ENCODE data around the gene ICAM2.

Gene ICAM2

DNA sequence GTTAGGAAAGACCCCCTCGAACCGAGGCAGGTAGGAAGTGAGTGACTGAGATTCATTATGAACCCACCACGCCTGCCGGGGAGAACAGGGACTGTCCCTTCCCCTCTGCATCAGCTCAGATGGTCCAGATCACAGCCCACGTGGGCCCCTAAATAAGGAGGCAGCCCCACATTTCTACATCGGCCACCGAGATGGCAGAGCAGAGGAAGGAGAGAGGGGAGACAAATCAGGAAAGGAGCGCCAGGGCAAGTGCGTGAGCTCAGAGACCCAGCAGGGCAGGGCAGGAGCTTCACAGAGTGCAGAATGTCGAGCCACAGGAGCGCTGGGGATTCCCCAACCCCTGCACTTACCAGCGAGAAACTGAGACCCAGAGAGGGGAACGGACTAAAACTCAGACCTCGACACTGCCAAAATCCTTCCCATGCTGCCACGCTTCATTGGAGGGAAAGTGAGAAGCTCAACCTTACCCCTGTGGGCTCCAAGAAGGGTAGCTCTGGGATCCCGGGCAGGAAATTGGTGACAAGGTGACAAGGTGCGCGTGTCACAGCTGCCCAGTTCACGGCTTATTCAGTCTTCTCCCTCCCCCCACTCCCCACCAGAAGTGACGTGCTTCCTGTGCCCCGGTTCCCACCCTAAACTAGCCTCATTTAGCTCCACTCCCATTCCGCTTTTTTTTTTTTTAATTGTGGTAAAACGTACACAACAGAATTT, at the start of gene ICAM2:
TSS of gene ICAM2 (minus strand) at position 578 of the 711 bp plus-strand sequence. CDS start 13,942 bp downstream, outside the sequence.
- DNase-seq: no peak

DNA sequence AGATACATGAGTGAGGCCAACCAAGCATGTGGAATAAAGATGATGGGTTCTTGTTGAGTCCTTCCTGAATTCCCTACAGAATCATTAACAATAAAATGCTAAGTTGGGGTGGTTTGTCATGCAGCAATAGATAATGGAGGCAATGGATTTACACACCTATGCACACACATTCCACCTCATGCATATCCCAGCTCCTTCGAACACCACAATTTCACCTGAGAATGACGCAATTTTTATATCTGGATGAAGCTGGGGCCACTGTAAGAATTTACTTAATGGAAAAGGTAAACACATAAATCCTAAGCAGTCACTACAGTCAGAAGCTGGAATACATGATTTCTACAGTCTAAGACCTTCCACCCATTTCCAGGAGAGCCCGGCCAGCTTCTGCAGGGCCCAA, 49.8 kb upstream of the ICAM2 start:
- DNase-seq: no peak

DNA sequence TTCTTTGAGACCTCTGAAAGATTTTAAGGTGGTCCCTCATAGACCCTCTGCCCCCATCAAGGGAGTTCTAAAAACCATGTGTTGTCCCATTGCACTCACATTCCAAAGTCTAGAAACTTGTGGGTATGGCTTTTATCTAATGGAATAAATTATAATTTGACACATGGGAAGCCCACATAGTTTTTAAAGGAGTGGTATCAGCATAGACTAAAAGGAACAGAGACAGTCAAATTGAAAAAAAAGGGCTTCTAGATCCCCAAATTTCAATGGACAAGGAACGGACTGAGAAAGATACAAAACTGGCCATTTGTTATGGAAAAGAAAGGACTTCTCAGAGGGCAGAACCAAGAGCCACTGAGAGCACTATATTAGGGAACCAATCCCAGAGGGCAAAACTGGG, 48.7 kb upstream of the ICAM2 start:
- DNase-seq: no peak

DNA sequence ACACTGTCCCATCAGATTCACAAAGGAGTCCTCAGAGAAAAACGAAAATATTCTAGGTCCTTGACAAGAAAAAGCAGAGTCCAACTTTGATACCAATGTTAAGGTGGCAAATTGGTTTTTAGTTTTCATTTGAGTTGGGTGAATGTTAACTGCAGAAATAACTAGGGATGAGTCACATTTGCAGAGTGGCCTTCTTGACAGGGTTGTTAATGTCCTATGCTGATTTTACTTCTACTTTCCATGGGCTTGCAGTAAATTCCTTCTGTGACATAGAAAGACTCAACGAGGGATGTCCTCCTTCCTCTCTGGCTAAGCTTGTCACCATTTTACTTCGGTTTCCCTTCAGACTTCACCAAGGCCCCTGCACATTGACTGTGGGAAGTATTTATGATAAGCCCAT, 47.2 kb upstream of the ICAM2 start:
- no peak for DNase-seq

DNA sequence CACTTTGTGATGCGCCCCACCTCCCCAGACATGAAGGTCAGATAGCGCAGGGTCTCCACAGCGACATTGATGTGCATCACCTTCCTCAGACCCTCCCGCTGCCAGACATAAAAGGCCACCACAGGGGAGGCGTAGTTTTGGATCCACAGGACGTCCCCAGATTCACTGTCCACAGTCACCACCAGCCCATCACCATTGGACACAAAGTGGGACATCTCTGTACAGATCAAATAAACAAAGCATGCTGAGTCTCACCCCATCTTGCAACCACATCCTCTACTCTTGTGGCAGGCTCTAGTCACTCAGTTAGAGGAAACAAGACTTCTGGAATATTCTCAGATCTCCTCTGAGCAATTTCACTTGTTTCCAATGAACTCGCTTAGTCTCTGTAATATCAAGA, 46.3 kb upstream of the ICAM2 start:
- DNase-seq: no peak

DNA sequence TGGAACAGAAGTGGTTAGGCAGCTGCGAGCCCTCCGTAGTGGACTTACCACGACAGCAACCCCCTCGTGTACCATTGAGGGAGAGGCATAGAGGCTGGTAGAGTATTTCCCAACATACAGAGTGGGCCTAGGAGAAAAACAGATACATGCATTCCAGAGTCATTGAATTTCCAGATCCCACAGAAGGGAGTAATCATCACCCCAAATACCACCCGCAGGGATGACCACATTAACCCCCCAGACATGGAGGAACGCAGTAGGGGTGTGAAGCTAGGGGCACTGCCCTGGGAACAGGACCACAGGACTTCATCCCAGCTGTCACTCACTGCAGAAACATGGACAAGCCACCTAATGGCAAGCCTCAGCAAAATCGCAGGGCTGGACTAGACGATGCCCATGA, 44.7 kb upstream of the ICAM2 start:
- DNase-seq: no peak

DNA sequence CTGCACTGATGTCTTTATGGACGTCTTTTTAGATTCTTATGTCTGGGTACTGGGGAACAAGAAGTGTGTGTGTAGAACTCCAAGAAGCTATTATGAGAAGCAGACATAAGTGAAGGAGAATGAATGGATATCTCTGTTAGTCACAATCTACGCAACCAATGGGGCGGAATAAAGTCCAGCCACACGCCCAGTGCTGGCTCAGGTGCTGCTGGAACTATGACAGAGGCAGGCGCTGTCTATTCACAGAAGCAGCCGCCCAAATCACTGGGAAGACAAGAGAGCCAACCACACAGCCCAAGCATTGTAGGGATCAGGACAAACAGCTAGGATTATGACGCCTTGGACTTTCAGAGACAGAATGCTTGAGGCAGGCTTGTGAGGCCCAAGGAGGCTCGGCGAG, 43.9 kb upstream of the ICAM2 start:
- DNase-seq: no peak

DNA sequence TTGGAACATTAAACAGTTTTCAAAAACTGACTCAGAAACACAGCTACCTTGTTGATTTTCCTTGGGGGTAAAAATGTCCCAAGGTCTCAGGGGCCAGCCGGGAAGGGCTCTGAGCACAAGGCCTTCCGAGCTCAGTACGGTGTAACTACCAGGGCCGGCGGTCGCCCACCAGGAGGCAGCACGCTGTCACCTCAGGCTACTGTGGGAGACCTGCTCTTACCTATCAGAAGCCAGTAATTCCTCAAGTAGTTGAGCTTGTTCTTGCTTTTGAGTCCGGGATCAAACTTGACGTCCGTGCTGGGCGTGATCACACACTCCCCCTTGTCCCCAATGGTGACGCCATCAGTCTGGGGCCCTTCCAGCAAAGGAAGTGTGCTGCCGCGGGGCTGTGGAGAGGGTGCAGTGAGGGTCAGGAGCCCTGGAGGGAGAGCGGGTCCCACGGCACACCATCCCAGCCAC, 43.4 kb upstream of the ICAM2 start:
- DNase-seq: no peak

DNA sequence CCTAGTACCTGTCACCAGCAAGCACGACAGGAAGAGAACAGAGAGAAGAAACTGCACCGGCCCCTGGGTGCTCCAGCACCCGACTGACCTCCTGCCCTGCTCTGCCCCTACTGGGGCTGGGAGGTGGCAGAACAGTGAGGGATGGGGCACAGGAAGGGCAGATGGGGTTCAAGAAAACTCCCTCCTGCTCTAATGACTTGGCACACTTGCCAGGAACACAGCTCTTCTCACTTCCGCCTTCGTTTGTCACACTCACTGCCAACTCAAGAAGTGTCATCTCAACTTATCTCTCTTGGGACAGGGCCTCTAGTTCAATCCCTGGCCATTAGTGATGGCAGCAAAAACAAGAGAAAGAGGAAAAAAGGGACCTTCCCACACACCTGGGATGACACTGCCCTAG, 42.7 kb upstream of the ICAM2 start:
- DNase-seq: no peak

DNA sequence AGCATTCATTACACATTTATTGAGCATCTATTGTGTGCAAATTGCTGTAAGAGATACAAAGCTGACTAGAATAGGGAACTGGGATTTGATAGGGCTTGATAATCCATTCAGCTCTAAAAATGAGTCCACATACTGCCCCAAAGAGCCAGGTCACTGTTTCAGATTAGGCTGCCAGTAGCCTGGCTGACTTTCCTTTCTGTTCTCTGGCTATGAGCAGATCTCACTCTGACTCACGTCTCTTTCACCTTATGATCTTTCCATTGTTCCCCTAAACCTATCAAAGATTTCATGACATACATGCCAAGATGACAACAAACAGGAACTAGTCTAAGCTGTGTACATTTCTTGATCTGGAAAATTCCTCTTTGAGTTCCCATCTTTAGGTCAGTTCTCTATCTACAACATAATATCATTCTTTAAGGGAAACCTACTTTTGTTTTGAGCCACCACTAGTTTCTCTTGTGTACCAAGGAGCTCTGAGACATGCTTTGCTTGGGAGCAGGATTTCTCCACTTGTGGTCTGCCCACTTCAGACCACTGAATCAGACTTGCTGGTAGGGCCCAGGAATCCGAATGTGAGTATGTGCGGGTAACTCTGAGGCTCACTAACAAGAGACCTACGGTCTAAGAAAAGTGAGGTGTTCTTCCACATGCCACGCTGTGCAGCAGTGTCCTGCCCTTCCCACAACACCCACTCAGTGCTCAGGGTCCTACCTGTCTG, 40.9 kb upstream of the ICAM2 start:
- DNase-seq: no peak

DNA sequence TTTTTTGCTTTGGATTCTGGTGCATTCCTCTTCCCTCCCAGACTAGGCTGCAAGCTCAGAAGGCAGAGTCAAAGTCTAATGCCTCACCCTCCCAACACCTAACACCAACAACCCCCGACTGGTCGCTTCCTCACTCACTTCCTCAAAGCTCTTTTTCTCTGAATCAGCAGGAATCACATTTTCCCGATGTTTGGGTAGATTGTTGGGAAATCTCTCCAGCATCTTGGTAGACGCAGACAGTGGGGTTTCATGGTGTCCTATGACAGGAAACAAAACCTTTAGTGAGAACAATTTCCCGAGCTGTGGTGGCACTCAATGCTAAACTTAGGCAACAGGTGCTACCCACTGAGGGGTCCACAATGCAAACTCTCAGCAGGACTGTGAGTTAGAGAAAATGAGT, 39.9 kb upstream of the ICAM2 start:
- DNase-seq: no peak

DNA sequence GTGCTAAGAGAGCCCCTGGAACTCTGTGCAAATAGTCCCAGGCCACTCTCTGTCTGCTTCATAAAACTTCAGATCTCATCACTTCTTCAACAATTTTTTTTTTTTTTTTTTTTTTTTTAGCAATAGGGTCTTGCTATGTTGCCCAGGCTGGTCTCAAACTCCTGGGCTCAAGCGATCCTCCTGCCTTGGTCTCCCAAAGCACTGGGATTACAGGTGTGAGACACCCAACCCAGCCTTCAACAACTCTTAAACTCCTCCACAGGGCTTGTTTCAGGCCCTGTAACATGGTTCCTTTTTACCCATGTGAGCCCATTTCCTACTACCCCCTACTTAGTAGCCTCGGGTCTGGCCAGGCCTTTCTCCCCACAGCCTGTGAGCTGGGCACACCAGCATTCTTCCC, 39.3 kb upstream of the ICAM2 start:
- DNase-seq: no peak

DNA sequence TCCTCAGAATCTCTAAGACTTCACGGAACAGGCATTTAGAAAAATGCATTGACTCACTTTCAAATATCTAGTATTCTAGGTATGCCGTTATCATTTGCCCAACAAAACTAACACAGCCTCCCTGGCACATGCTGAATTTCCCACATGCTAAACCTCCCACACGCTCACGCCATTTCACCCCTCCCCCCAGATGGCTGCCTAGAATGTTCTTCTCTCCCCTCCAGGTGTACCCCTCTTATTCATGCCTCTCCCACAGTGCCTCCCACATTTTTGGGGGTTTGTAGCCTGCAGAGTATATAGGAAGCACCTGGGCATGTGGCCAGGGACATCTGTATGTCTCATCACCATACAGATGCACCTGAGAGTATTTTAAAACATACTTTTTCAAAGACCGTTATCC, 38.2 kb upstream of the ICAM2 start:
- DNase-seq: no peak

DNA sequence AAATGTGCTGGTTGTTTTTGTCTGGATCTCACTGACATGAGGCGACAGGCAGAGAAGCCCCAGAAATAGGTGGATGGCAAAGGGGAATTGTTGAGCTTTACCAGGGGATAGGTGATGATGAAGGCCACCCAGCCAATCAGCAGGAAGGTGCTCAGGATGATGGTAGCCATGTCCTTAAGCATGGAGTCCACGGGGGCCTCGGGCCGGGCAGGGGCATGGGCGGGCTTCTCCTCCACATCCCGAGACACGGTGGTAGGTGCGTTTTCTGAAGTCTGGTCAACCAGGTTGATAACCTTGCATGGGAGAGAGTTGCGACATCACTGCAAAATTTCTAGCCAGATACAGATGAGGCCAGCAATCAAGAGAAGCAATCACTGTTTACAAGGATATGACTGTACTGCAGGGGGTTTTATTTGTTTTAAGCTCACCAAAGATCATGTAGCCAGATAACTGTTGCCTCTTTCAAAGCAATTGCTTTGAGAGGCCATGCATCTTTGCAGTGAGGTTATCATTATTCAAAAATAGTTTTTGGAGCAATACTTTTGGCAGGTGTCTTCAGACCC, 37.3 kb upstream of the ICAM2 start:
- no peak for DNase-seq

DNA sequence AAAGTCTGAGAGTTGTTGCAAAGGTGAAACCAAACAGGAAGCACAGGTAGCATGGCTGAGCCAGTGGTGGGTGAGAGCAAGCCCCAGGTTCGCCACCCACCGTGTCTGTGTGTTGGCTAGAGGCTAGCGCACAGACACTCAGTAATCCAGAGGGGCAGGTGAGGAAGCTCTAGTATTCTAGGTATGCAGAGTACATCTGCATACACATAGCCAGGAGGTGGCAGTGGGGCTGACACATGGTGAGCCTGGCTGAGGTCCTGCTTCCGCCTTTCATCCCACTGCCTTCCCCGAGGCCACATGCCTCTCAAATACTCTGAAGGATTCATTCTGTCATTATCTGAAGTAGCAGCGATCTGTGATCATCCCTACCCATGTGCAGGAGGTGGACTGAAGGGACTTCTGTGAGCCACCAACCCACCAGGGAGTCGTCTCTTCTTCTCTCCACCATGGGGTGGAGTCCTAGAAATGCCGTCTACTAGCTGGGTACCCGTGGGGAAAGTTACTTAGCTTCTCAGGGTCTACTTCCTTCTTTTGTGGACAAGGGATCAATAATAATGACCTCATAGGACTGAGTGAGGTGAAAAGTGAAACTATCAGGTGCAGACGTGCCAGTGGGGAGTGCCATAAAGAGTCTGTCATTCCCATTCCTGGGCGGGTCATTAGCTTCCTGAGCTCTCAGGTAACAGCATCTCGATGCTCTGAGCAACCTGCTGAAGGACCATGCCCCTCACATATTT, 36.0 kb upstream of the ICAM2 start:
- no peak for DNase-seq

DNA sequence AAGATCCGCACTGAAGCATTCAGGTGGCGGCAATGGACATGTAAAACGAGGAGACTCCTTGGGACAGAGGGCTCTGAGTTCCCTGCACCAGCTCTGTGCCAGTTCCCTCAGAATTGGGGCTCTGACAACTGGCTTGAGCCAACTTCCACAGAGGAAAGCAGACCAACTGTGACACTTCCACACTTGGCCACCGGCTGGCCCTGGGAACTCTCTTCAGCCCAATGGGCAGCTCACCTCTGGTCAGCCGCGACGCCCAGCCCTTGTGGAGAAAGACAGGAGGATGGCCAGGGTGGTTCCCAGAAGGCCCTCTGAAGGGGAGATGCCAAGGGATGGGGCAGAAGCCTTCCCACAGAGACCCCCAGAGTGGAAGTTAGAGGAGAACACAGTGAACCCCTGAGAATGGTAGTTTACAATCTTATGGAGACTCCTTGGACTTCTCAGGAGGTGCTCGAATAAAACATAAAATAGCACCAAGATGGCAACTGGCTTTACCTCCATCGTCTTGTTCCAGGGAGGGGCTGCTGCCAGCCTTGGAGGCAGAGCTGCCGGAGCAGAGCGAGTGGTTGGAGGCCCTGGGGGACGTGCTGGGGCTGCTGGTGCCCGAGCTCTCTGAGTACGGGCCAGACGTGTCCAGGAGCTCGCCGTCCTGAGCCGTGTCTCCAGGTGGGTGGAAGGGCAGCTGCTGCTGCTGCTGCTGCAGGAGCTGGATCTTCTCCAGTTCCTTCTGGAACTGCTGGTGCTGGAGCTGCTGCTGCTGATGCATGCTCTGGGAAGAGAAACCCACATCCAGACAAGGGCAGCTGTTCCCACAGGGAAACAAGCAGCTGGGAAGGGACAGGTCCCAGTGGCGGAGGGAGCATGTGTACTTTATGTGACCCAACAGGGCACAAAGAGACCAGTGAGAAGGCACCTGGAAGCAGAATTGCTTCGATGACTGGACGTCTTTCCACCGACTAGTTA, 35.0 kb upstream of the ICAM2 start:
- DNase-seq: no peak

DNA sequence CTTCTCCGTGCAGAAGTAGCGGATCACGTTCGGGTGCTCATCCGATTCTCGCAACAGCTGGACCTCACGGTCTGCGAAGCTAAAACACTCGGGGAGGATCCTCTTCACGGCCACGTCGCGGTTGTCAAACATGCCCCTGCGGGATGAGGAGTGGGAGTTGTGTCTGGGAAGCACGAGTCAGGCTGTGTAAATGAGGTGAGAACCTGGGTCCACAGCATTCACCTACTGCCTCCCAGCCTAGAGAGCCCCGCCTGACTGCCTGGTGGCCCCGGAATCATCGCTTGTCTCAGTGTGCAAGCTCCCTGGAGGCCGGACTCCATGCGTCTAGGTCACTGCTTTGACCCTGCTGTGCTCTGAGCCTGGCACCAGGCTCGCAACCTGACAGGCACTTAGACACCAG, 33.9 kb upstream of the ICAM2 start:
- no peak for DNase-seq

DNA sequence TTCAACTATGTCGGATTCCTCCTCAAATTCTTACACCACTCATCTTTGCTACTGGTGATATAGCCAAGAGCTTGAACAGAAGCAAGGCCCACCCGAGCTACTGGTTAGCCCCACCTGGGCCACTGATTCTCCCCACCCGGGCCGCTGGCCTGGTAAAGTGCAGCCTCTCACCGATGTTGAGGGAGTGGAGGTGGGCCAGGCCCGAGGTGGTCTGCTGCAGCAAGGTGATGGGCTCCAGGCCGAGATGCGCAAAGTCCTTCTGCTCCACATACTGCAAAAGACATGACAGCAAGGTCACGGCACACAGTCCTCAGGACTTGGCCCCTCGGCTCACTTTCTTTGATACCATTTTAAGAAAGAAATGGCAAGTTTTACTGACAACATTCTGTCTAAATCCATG, 32.7 kb upstream of the ICAM2 start:
- DNase-seq: no peak

DNA sequence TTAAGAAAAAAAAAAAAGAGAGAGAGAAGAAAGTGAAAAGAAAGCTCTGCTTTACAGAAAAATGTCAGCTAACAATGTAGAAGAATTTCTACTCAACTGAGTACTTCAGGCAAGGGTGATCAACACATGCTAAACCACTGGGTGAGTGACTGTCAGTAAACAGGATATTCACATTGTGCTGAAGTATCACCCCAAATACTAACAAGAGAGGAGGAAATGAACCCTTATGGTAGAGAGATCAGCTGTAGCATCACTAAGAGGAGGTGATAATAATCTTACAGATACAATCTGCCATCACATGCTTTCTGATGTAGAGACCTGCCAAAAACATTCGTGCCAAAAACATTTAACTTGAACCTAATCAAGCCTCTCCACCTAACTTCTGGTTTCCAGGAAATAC, 30.7 kb upstream of the ICAM2 start:
- no peak for DNase-seq

DNA sequence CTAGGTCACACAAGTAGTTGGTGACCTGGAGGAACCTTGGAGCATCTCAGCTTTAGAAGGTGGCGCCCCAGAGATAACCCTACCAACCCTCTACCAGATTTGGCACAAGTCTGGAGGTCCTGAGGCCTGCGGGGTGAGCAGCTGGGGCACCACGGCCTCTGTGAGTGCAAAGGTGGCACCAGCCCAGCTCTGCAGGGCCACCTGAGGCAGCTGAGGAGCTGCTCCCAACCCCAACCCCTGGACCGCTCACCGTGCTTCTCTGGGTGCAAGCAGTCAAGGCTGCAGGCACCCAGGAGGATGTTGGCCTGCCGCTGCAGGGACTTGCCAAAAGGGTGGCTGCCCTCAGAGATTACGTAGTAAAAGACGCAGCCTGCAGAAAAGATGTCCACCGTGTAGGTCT, 28.4 kb upstream of the ICAM2 start:
- no peak for DNase-seq

DNA sequence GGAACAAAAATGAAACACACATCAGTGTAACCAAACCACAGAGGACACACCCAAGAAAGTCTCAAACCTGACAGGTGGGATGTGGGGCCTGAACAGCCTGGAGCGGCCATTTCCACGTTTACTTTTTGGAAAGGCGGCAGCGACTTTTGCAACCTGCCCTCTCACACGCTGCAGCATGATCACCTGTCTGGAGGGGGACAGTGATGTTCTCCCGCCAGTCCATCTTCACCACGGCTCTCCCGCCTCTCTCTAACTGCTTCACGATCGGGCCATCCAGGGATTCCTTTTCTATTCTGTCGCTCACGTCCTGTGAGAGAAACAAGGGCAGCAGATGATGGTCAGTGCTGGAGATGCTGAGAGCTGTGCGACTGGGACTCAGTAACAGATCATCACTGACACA, 24.7 kb upstream of the ICAM2 start:
- no peak for DNase-seq

DNA sequence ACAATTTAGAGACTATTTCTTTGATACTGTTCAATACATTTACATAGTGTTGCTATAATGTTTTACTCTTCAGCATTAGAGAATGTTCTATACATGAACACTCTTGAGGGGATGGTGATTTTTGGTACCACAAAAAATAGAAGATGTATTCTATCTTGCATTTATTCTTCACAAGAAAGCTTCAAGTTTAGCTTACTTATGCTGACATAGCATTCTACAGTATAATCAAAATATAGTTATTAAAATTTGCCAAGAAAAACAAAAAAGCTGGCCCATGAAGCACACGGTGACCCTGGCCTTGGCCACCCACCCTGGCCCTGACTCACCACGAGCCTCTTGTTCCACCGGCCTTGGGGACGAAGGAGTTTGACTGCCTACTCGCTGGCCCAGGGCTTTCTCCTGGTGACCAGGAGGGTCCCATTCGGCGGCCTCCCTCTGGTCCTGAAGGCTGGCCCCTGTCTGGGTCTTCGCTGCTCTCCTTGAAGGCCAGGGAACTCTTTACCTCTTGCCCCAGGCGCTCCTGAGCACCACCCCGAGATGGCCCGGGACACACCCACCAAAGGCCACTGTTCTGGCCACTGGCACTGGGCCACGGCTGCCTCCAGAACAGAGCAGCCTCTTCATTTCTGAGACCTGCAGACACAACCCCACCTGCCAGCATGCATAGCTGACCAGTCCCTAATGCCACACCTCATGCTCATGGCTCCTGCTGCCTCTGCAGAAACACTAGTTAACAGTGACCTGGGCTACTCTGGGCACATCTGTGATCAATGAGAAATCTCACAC, 22.5 kb upstream of the ICAM2 start:
- no peak for DNase-seq
